Right atrium auricular region (tissue), 2 donors: ENCODE results near the gene CNTNAP2. TPM values are rescaled to one million over a fixed set of nuclear protein-coding genes. Genes with fewer than 3 reads are reported as not detected.

Experiments used
- DNase-seq: peaks from one replicate; pipeline ENCODE4 v3.0.0-alpha.2; 2019; ENCODE audit warnings: low spot score
- H3K27ac ChIP-seq, 2 donors: fragments of 200-600 bp; sonication (generic); 1 replicate in 1 of 2; 2 replicates in 1 of 2; pipeline ENCODE4 v1.5.1; 2016 to 2019
- H3K27me3 ChIP-seq, 2 donors: fragments of 200-600 bp; sonication (generic); one replicate each; pipeline versions ENCODE4 v1.5.1 to v1.6.0; 2017 to 2019
- H3K36me3 ChIP-seq: fragments of 200-600 bp; sonication (generic); one replicate; pipeline ENCODE4 v1.5.1; 2016
- H3K4me1 ChIP-seq, 2 donors: fragments of 200-600 bp; sonication (generic); one replicate each; pipeline versions ENCODE4 v1.5.1 to v1.6.0; 2017 to 2019
- H3K4me3 ChIP-seq, 2 donors: fragments of 200-600 bp; sonication (generic); 1 replicate in 1 of 2; 2 replicates in 1 of 2; pipeline ENCODE4 v1.5.1; 2017 to 2019; ENCODE audit warnings: mild to moderate bottlenecking in 1 of 2, moderate library complexity in 1 of 2
- H3K9me3 ChIP-seq, 2 donors: fragments of 200-600 bp; sonication (generic); one replicate each; pipeline ENCODE4 v1.5.1; 2019
- CTCF ChIP-seq, 2 donors: fragments of 200-600 bp; sonication (generic); IDR thresholded peaks; one replicate each; pipeline ENCODE4 v1.5.1; 2019; ENCODE audit warnings: antibody characterized with exemption in 2 of 2
- microRNA-seq, 2 donors: library from miRNA; unstranded; fragments of <30 nt; microRNA quantifications; one replicate each; pipeline ENCODE4, GENCODE V29; 2016 to 2017; ENCODE audit warnings: borderline number of aligned reads in 2 of 2, borderline replicate concordance in 1 of 2
- total RNA-seq, 2 donors: library from RNA; depleted of rRNA; stranded (reverse); fragments of >200 nt; gene quantifications; one replicate each; pipeline ENCODE4 v1.1.0, GENCODE V29; 2016

CNTNAP2 gene
- total RNA-seq, 2 donors from 2014 or later = 1.1 to 1.7 TPM

DNA sequence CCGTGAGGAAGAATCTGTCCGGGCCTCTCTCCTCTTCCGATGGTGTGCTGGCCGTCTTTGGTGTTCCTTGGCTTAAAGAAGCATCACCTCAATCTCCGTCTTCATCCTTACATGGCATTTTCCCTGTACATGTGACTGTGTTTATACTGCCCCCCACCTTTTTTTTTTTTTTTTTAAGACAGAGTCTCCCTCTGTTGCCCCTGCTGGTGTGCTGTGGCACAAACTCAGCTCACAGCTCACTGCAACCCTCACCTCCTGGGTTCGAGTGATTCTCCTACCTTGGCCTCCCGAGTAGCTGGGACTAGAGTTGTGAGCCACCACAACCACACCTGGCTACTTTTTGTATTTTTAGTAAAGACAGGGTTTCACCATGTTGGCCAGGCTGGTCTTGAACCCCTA is 2352.1 kb downstream of the CNTNAP2 start:
- no peaks in the 10 kb centered on the region for H3K36me3 ChIP-seq
- H3K4me1 ChIP-seq = no peaks in the 10 kb centered on the region
- no peaks in the 10 kb centered on the region for H3K9me3 ChIP-seq
- no peak overlapping the region for H3K4me3 ChIP-seq
- no peak overlapping the region for H3K27ac ChIP-seq
- no peak for DNase-seq
- TF ChIP-seq CTCF (IDR thresholded peaks at IDR 0.05) = no peak
- H3K27me3 ChIP-seq = no peaks in the 10 kb centered on the region

Small RNAs within 50 kb of the gene (microRNA-seq; reads per million reads assigned to microRNA genes)
- gene MIR548F4 = 0 reads per million in 2 donors
